H9 (cell line): Measurements from ENCODE around the gene AIFM1. TPM values are rescaled to one million over a fixed set of nuclear protein-coding genes. Genes with fewer than 3 reads are reported as not detected.

Experiments
- DNase-seq: peaks from one replicate; pipeline ENCODE4 v3.0.0-alpha.2; 2017
- H2AFZ ChIP-seq: one replicate; pipeline ENCODE4 v1.6.1; 2013; ENCODE audit warnings: mild to moderate bottlenecking, low read length, control low read depth, moderate library complexity
- H2AK5ac ChIP-seq: 2 replicates; pipeline ENCODE4 v1.6.1; 2013; ENCODE audit warnings: low read length, control low read depth, mixed read lengths; ENCODE audit not compliant: insufficient read length
- H2BK120ac ChIP-seq: one replicate; pipeline ENCODE4 v1.6.1; 2013; ENCODE audit warnings: low read depth, mild to moderate bottlenecking, low read length, control low read depth, inconsistent platforms; ENCODE audit not compliant: poor library complexity, severe bottlenecking
- H2BK12ac ChIP-seq: 2 replicates; pipeline ENCODE4 v1.6.1; 2013; ENCODE audit warnings: low read length, control low read depth, mixed read lengths, low read depth; ENCODE audit not compliant: insufficient read length
- H2BK15ac ChIP-seq: 2 replicates; pipeline ENCODE4 v1.6.1; 2013; ENCODE audit warnings: low read depth, low read length, control low read depth
- H2BK20ac ChIP-seq: one replicate; pipeline ENCODE4 v1.6.1; 2013; ENCODE audit warnings: low read depth, mild to moderate bottlenecking, low read length, control low read depth, inconsistent platforms; ENCODE audit not compliant: poor library complexity, severe bottlenecking
- H2BK5ac ChIP-seq: 2 replicates; pipeline ENCODE4 v1.6.1; 2013; ENCODE audit warnings: low read length, control low read depth, mixed read lengths; ENCODE audit not compliant: insufficient read length
- H3K14ac ChIP-seq: 2 replicates; pipeline ENCODE4 v1.6.1; 2013; ENCODE audit warnings: low read length, control low read depth; ENCODE audit not compliant: insufficient read depth
- H3K18ac ChIP-seq: 2 replicates; pipeline ENCODE4 v1.6.1; 2013; ENCODE audit warnings: low read depth, mild to moderate bottlenecking, mixed read lengths, low read length, control low read depth; ENCODE audit not compliant: insufficient read length
- H3K23ac ChIP-seq: 2 replicates; pipeline ENCODE4 v1.6.1; 2013; ENCODE audit warnings: low read length, control low read depth, mixed read lengths, low read depth; ENCODE audit not compliant: insufficient read length
- H3K23me2 ChIP-seq: 2 replicates; pipeline ENCODE4 v1.6.1; 2013; ENCODE audit warnings: low read depth, mild to moderate bottlenecking, mixed read lengths, low read length, control low read depth; ENCODE audit not compliant: insufficient read length, poor library complexity, severe bottlenecking
- H3K27ac ChIP-seq: 2 replicates; pipeline ENCODE4 v1.5.1; 2013; ENCODE audit warnings: low read length, control low read depth, mixed read lengths, low read depth; ENCODE audit not compliant: insufficient read length
- H3K27me3 ChIP-seq: 2 replicates; pipeline ENCODE4 v1.6.1; 2013; ENCODE audit warnings: low read length, control low read depth, inconsistent platforms; ENCODE audit not compliant: insufficient read depth
- H3K4ac ChIP-seq: 2 replicates; pipeline ENCODE4 v1.6.1; 2013; ENCODE audit warnings: low read depth, mild to moderate bottlenecking, control low read depth, inconsistent platforms, low read length, moderate library complexity
- H3K4me1 ChIP-seq: 2 replicates; pipeline ENCODE4 v1.6.1; 2013; ENCODE audit warnings: low read length, control low read depth, inconsistent platforms; ENCODE audit not compliant: insufficient read depth
- H3K4me2 ChIP-seq: 2 replicates; pipeline ENCODE4 v1.6.1; 2013; ENCODE audit warnings: low read length, control low read depth, mixed read lengths; ENCODE audit not compliant: insufficient read length, insufficient read depth
- H3K56ac ChIP-seq: 2 replicates; pipeline ENCODE4 v1.6.1; 2013; ENCODE audit warnings: low read depth, mild to moderate bottlenecking, mixed read lengths, low read length, control low read depth; ENCODE audit not compliant: insufficient read length
- H3K79me1 ChIP-seq: 2 replicates; pipeline ENCODE4 v1.6.1; 2013; ENCODE audit warnings: low read depth, mild to moderate bottlenecking, moderate library complexity, low read length, control low read depth, inconsistent platforms; ENCODE audit not compliant: insufficient read depth, poor library complexity, severe bottlenecking
- H3K79me2 ChIP-seq: 2 replicates; pipeline ENCODE4 v1.6.1; 2013; ENCODE audit warnings: low read length, control low read depth, inconsistent platforms; ENCODE audit not compliant: insufficient read depth
- H3K9ac ChIP-seq: 2 replicates; pipeline ENCODE4 v1.6.1; 2013; ENCODE audit warnings: low read length, control low read depth, mixed read lengths; ENCODE audit not compliant: insufficient read length; ENCODE audit errors: extremely low read depth
- H3K9me3 ChIP-seq: one replicate; pipeline ENCODE4 v1.6.1; 2013; ENCODE audit warnings: low read depth, low read length, inconsistent platforms; ENCODE audit not compliant: control insufficient read depth
- H3T11ph ChIP-seq: one replicate; pipeline ENCODE4 v1.6.1; 2013; ENCODE audit warnings: mild to moderate bottlenecking, low read length, control low read depth, inconsistent platforms
- H4K20me1 ChIP-seq: one replicate; pipeline ENCODE4 v1.6.1; 2013; ENCODE audit not compliant: control insufficient read depth, insufficient read length, insufficient read depth
- H4K5ac ChIP-seq: 2 replicates; pipeline ENCODE4 v1.6.1; 2013; ENCODE audit warnings: low read depth, mild to moderate bottlenecking, mixed read lengths, low read length, control low read depth; ENCODE audit not compliant: insufficient read length
- H4K8ac ChIP-seq: replicated peaks from 2 replicates; pipeline ENCODE4 v1.6.1; 2013; ENCODE audit warnings: low read length, control low read depth, mixed read lengths, low read depth; ENCODE audit not compliant: insufficient read length
- H4K91ac ChIP-seq: 2 replicates; pipeline ENCODE4 v1.6.1; 2013; ENCODE audit warnings: low read depth, mild to moderate bottlenecking, moderate library complexity, mixed read lengths, low read length, control low read depth; ENCODE audit not compliant: insufficient read length
- H3K27ac Mint-ChIP-seq, 3 experiments: 2 replicates in 2 of 3; 3 replicates in 1 of 3; pipeline ENCODE4 v1.8.0; 2020 to 2021; ENCODE audit warnings: mixed read lengths in 3 of 3, mild to moderate bottlenecking in 1 of 3, moderate library complexity in 1 of 3
- H3K27me3 Mint-ChIP-seq: 2 replicates; pipeline ENCODE4 v1.8.0; 2021; ENCODE audit warnings: low read depth, mild to moderate bottlenecking, moderate library complexity, mixed read lengths
- H3K36me3 Mint-ChIP-seq, 3 experiments: 2 replicates in 2 of 3; 3 replicates in 1 of 3; pipeline ENCODE4 v1.8.0; 2020 to 2021; ENCODE audit warnings: low read depth in 3 of 3, mixed read lengths in 3 of 3; ENCODE audit not compliant: insufficient read depth in 1 of 3
- H3K4me1 Mint-ChIP-seq, 2 experiments: 2 replicates each; pipeline ENCODE4 v1.8.0; 2020; ENCODE audit warnings: mixed read lengths in 2 of 2
- H3K4me3 Mint-ChIP-seq, 2 experiments: 2 replicates in 1 of 2; 3 replicates in 1 of 2; pipeline ENCODE4 v1.8.0; 2020 to 2021; ENCODE audit warnings: mild to moderate bottlenecking in 2 of 2, mixed read lengths in 2 of 2, moderate library complexity in 1 of 2
- H3K9me3 Mint-ChIP-seq, 2 experiments: 2 replicates in 1 of 2; 3 replicates in 1 of 2; pipeline ENCODE4 v1.8.0; 2020; ENCODE audit warnings: mild to moderate bottlenecking in 2 of 2, mixed read lengths in 2 of 2, moderate library complexity in 1 of 2
- WGBS: extraction: QIAGEN DNeasy Blood & Tissue Kit; methylation state at CpG from one replicate; pipeline ENCODE4 v1.1.7; 2013; ENCODE audit warnings: missing lambda C conversion rate, low lambda C conversion rate, mixed read lengths; ENCODE audit not compliant: insufficient read length; ENCODE audit errors: extremely low coverage; 5-methylcytosine and 5-hydroxymethylcytosine counted together
- total RNA-seq: library from RNA; stranded (reverse); gene quantifications from 2 replicates; pipeline ENCODE4 v1.2.1, GENCODE V29; 2021
- TF ChIP-seq, protein P1 (sequence below): fragments of 200-600 bp; sonication (generic); conservative IDR thresholded peaks from 3 replicates; pipeline ENCODE4 v1.8.0; 2021; ENCODE audit warnings: antibody characterized with exemption, mild to moderate bottlenecking

AIFM1 gene
- total RNA-seq, 1 experiment from 2014 or later, result 43.7 TPM

DNA sequence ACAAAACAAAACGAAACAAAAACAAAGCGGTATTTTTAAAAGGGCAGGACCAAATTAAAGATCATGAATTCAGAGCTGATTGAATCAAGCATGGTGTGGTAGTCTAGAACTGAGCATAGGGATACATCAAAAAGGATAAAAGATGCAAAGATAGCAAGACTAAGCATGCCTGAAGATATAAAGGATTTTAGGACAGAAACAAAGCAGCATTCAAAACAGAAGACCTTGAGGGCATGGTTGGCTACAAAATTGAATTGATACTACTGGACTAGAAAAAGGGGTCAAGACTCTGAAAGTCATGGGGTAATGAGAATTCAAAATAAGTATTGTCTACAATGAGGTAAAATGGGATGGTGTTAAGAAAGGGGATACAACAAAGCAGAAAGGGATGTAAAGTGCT, 47.7 kb upstream of the AIFM1 start:
- Histone ChIP-seq H4K8ac (no peak overlapping the region), H3K79me2 (no peaks in the 10 kb centered on the region), H3K23me2 (no peaks in the 10 kb centered on the region), H2AK5ac (no peak overlapping the region), H2BK12ac (no peak overlapping the region), H3K27ac (no peak overlapping the region), H3K18ac (no peak overlapping the region), H3K4me2 (no peak overlapping the region), H3K14ac (no peak overlapping the region), H4K91ac (no peak overlapping the region), H3K23ac (no peak overlapping the region), H3K79me1 (no peaks in the 10 kb centered on the region), H3K9ac (no peak overlapping the region), H2BK120ac (no peak overlapping the region), H2BK15ac (no peak overlapping the region), H2BK20ac (no peak overlapping the region), H3K9me3 (peaks cover 16% of the 10 kb centered on the region), H3K27me3 (no peaks in the 10 kb centered on the region), H3K56ac (no peak overlapping the region), H3K4me1 (no peaks in the 10 kb centered on the region), H3K4ac (no peak overlapping the region), H2AFZ (no peak overlapping the region), H4K5ac (no peak overlapping the region), H3T11ph (no peak overlapping the region), H2BK5ac (no peak overlapping the region), H4K20me1 (no peaks in the 10 kb centered on the region)
- Mint-ChIP-seq H3K9me3 (peaks cover 0 to 40% of the 10 kb centered on the region in 2 experiments; a peak in 2 of 5 replicates), H3K4me1 (no peaks in the 10 kb centered on the region), H3K36me3 (peaks cover 46 to 70% (median 62%) of the 10 kb centered on the region in 3 experiments; a peak in 6 of 7 replicates), H3K27ac (no peak overlapping the region), H3K4me3 (no peak overlapping the region), H3K27me3 (no peaks in the 10 kb centered on the region)
- no peak for DNase-seq
- no CpG with 5 or more reads among the region's 2 CpGs for WGBS
- TF ChIP-seq, protein P1, sequence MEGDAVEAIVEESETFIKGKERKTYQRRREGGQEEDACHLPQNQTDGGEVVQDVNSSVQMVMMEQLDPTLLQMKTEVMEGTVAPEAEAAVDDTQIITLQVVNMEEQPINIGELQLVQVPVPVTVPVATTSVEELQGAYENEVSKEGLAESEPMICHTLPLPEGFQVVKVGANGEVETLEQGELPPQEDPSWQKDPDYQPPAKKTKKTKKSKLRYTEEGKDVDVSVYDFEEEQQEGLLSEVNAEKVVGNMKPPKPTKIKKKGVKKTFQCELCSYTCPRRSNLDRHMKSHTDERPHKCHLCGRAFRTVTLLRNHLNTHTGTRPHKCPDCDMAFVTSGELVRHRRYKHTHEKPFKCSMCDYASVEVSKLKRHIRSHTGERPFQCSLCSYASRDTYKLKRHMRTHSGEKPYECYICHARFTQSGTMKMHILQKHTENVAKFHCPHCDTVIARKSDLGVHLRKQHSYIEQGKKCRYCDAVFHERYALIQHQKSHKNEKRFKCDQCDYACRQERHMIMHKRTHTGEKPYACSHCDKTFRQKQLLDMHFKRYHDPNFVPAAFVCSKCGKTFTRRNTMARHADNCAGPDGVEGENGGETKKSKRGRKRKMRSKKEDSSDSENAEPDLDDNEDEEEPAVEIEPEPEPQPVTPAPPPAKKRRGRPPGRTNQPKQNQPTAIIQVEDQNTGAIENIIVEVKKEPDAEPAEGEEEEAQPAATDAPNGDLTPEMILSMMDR, result no peak
